Left cardiac atrium (tissue), 4 donors: Measurements from ENCODE around the gene RAB4B. TPM values are rescaled to one million over a fixed set of nuclear protein-coding genes. Genes with fewer than 3 reads are reported as not detected.
A peak's percentile ranks its signal among the peaks of the same experiment; 100 is the strongest.
"Not testable (repeated sequence)": the region's sequence is repeated elsewhere in the genome, so short reads cannot be mapped to it uniquely, and the experiment has no call there.

Experiments used
- ATAC-seq, 2 donors: fragments of 200-7000 bp; cut with Tn5 transposase; one replicate each; pipeline ENCODE4 v1.9.1; 2020; ENCODE audit warnings: mild to moderate bottlenecking in 2 of 2, moderate library complexity in 2 of 2
- DNase-seq: peaks from one replicate; pipeline ENCODE4 v3.0.0-alpha.2; 2020
- intact Hi-C, 2 donors: fragments of 100-400 bp; cut with DNase I; formaldehyde crosslinking; loops; one replicate each; pipeline versions ENCODE4 v1.14.1 to v1.15.1; 2022 to 2023
- long read RNA-seq: library from polyadenylated mRNA; unstranded; transcript quantifications from one replicate; pipeline ENCODE4 v2.0.0, GENCODE V29; 2021
- total RNA-seq, 2 donors: library from RNA; stranded (reverse); fragmentation: NEBNext Ultra II Directional; extraction: Animal tissue kit (Norgen Biotek cat#: 25700); gene quantifications; one replicate each; pipeline ENCODE4 v1.2.1, GENCODE V29; 2021
- donor health status: DM: no; HTN: yes; CAD: no.
- donor health status: DM: no; HTN: yes; CAD: no; lungs with severe emphysema.
- donor health status: DM: yes; HTN: yes; CAD: no.
- donor health status: Dilated cardiomyopathy.

Gene RAB4B
- total RNA-seq: 10 to 100 TPM; 15.9 to 17.5 TPM
- long read RNA-seq, transcript RAB4B-201 (8 exons, 1,133 nt): major isoform, 8 of 12 reads
- long read RNA-seq, partial matches to known transcripts: 0 of 12 reads
- long read RNA-seq, other reads (novel, unspliced or antisense): 4 of 12 reads

- intact Hi-C loops: no loop called here
- ATAC-seq: peak; percentile 95 to 97
- DNase-seq: peak; percentile 100
Observed at GRCh38 chr19:40777937-40778705, at the start of gene RAB4B. TSS of gene RAB4B (plus strand) at chr19:40778247. CDS start at chr19:40778376, 129 bp downstream.

DNA sequence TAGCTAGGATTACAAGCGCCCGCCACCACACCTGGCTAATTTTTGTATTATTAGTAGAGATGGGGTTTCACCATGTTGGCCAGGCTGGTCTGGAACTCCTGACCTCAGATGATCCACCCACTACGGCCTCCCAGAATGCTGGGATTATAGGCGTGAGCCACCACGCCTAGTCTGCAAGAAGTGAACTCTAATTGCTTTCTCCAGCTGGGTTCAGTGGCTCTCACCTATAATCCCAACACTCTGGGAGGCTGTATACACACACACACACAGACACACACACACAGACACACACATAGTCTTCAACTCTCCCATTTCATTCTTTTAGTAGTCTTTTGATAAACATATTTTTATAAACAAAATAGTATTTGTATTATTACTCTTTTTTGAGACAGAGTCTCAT lies 48.0 kb upstream of the RAB4B start:
- intact Hi-C loops, DNase-seq, ATAC-seq: not testable (repeated sequence)

DNA sequence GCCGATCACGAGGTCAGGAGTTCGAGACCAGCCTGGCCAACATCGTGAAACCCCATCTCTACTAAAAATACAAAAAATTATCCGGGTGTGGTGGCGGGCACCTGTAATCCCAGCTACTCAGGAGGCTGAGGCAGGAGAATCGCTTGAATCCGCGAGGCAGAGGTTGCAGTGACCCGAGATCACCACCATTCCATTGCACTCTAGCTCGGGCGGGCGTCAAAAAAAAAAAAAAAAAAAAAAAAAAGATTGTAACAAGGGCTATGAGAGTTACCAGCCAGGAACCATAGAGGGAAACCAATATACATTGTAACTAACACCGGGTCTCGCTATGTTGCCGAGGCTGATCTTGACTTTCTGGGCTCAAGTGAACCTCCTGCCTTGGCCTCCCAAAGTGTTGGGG lies 45.7 kb upstream of the RAB4B start:
- intact Hi-C loops, ATAC-seq, DNase-seq: not testable (repeated sequence)

GRCh38 chr19:40733149-40733548 lies 44.9 kb upstream of the RAB4B start:
- DNase-seq: no peak
- intact Hi-C loops: no loop called here
- no peak for ATAC-seq

- intact Hi-C loops: no loop called here
- DNase-seq (no peak), ATAC-seq (no peak)
Observed at GRCh38 chr19:40735013-40735771, 42.9 kb upstream of the RAB4B start.

GRCh38 chr19:40736661-40737060 lies 41.4 kb upstream of the RAB4B start:
- no peak for ATAC-seq
- intact Hi-C loops: no loop called here
- no peak for DNase-seq

DNA sequence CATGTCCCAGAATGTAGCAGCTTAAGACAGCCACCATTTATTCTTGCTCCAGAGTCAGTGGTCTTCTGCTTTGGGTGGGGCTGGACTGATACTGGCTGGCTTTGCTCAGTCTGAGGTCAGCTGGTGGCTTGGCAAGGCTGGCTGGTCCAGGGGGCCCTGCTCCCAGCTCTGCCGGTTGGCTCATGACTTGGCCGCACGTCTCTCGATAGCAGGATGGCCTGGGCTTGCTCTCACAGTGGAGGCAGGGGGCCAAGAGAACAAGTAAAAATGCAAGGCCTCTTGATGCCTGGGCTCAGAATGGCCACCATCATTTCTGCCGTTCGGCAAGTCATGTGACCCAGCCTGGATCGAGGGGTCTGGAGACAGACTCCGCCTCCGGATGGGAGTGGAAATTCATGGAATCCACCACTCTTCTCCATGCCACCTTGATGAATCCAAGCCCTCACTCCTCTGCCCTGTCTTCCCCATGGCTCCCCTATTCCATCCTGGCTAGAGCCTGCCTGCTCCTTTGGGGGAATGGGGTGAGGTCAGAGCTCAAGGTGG lies 40.9 kb upstream of the RAB4B start:
- ATAC-seq: no peak
- DNase-seq: no peak
- intact Hi-C loops: no loop called here

DNA sequence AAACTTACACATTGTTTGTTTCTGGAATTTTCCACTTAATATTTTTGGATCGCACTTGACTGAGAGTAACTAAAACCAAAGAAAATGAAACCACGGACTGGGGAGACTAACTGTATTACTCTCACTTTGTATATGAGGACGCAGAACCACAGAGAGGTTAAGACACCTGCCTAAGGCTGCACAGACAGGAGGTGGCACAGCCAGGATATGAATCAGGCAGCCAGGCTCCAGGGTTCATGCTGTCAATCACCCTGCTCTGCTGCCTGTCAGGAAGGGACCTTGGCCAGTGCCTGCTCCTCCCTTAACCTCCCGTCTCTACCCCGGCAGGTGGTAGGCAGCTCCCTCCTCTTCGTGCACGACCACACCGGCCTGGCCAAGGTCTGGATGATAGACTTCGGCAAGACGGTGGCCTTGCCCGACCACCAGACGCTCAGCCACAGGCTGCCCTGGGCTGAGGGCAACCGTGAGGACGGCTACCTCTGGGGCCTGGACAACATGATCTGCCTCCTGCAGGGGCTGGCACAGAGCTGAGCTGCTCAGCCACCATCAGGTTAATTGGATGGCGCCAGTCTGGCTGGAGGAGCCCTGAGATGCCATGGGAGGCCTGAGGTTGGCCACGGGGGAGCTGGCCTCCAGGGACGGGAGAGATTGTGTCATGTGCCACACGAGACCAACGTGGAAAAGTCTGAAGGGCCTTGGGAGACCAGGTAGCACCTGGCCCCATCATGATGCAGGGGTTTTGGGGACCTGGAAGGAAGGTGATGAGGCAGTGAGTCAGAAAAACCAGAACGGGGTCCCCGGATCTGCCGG lies 38.8 kb upstream of the RAB4B start:
- no peak for ATAC-seq
- intact Hi-C loops: no loop called here
- no peak for DNase-seq

GRCh38 chr19:40739871-40740703 lies 38.0 kb upstream of the RAB4B start:
- intact Hi-C loops: no loop called here
- DNase-seq (no peak), ATAC-seq (peak in 1 of 2 donors; percentile 6)

DNA sequence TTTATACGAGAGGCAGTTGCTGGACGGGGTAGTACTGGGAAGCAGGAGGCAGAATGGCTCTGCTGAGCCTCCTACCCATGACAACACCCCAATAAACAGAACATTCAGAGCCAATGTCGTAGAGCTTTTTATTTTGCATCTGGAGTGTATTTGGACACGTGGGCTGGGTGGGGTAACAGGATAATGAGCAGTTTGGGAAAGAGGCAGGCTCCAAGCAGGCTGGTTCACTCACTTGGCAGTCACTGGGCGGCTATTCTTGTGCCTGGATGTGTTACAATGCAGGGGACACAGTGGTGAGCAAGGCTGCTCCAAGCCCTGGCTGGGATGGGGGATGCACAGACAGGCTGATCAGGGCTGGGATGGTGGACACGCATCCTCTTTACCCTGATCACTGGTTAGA lies 37.3 kb upstream of the RAB4B start:
- DNase-seq (peak; percentile 56), ATAC-seq (peak; percentile 6 to 89)
- intact Hi-C loops: no loop called here

- DNase-seq: no peak
- intact Hi-C loops: no loop called here
- no peak for ATAC-seq
Observed at GRCh38 chr19:40741527-40742390, 36.3 kb upstream of the RAB4B start.

DNA sequence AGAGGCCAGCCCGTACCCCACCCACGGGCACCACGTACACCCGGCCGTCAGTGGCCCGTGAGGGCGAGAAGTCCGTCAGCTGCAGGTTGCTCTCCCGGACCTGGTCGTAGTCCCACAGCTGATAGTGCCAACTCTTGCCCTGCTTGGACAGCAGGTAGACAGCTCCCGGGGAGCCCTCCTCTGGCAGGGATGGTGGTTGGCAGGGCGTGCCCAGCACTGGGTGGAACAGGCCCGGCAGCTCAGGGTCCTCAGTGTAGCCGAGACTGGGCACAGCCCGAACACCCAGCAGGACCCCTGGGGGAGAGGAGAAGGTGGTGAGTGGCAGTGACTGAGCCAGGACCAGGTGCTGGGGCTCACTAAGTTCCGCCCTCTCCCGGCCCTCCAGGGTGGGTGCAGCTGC lies 35.6 kb upstream of the RAB4B start:
- ATAC-seq (peak in 1 of 2 donors; percentile 6), DNase-seq (no peak)

DNA sequence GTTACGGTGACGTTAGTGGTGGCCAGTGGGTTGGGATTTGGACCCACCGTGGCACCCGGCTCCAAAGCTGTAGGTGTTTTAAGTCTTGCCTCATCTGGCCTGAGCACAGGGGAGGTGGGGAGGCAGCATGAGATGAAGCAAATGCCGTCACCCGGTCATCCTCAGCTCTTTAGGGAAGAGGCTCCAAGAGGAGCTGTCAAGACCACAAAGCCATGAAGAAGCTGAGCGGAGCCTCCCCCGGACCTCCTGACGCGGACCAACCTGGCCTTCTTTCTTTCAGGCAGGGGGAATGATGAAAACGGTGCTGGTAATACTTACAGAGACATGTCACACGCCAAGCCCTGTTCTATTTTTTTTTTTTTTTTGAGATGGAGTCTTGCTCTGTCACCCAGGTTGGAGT lies 35.2 kb upstream of the RAB4B start:
- intact Hi-C loops: no loop called here
- DNase-seq (no peak), ATAC-seq (no peak)

More for the DNA sequence above, 35.6 kb upstream of the RAB4B start:
- intact Hi-C loops: no loop called here

- intact Hi-C loops: no loop called here
- DNase-seq (no peak), ATAC-seq (no peak)
Observed at GRCh38 chr19:40743926-40744325, 34.1 kb upstream of the RAB4B start.

DNA sequence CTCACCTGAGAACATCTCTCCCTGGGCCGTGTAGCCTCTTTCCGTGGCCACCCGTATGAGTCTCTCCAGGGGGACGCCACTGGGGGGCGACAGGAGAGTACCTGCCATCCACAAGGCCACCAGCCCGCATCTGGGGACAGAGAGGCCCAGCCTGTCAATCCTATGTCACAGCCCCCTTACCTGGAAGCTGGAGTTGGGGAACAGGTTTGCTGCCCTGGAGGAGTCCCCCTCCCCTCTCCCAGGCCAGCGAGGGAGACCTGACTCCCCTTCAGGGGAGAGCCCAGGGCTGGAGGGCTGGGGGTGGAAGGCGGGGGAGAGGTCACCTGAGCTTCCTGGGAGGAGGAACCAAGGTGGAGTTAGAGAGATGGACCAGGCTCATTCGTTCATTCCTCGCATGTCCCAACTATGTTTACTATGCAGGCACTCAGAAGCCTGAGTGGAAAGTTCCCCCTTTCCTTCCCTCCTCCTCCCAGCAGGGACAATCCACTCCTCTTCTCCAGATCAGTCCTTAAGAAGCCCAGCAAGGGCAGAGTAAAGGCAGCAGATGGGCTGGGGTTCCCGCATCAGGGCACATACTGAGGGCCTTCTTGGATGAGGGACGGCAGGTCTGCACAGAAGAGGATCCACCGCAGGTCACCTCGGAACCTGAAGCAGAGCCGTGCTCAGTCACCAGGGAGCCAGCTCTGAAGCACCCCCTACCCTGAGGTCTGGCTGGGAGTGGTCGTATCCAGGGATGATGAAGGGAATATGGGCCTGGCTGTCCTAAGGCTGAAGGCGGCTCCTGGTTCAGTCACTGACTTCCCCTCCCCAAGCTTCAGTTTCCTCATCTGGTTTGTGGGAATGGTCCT lies 33.3 kb upstream of the RAB4B start:
- DNase-seq (no peak), ATAC-seq (no peak)
- intact Hi-C loops: no loop called here

GRCh38 chr19:40745402-40745780 lies 32.7 kb upstream of the RAB4B start:
- ATAC-seq (peak in 1 of 2 donors; percentile 8), DNase-seq (no peak)
- intact Hi-C loops: no loop called here

GRCh38 chr19:40747536-40747935 lies 30.5 kb upstream of the RAB4B start:
- ATAC-seq (no peak), DNase-seq (no peak)
- intact Hi-C loops: no loop called here
